Common myeloid progenitor, CD34-positive (primary cell): ENCODE results near the gene CRTC1.

Source experiments
- CTCF ChIA-PET: fragments of 350-600 bp; sonication (Branson Sonifier 250); formaldehyde crosslinking; loops from one replicate; lab custom pipeline; 2021; ENCODE audit warnings: antibody characterized with exemption; lab: Charles Lee
- POLR2A ChIA-PET: fragments of 350-600 bp; sonication (Branson Sonifier 250); formaldehyde crosslinking; loops from one replicate; lab custom pipeline; 2021; ENCODE audit warnings: antibody characterized with exemption; lab: Charles Lee
- DNase-seq, 3 donors: peaks; one replicate each; pipeline versions ENCODE4 v3.0.0 to v3.0.0-alpha.2; 2013
- H3K27ac ChIP-seq, 2 experiments: 1 replicate in 1 of 2; 2 replicates in 1 of 2; pipeline ENCODE4 v1.7.0; 2013; ENCODE audit warnings: inconsistent platforms in 2 of 2, low read length in 2 of 2, mild to moderate bottlenecking in 2 of 2, low read depth in 1 of 2, moderate library complexity in 1 of 2; ENCODE audit not compliant: severe bottlenecking in 2 of 2, insufficient read depth in 1 of 2, poor library complexity in 1 of 2
- H3K27me3 ChIP-seq, 5 experiments: replicated peaks in 2 of 5; 1 replicate in 3 of 5; 2 replicates in 2 of 5; pipeline versions ENCODE4 v1.6.1 to v1.7.0; 2013; ENCODE audit warnings: low read length in 4 of 5, mild to moderate bottlenecking in 2 of 5, moderate library complexity in 2 of 5, inconsistent platforms in 1 of 5; ENCODE audit not compliant: insufficient read depth in 5 of 5, control insufficient read depth in 4 of 5
- H3K36me3 ChIP-seq, 4 experiments: 1 replicate in 2 of 4; 2 replicates in 2 of 4; pipeline versions ENCODE4 v1.6.1 to v1.7.0; 2013; ENCODE audit warnings: low read length in 3 of 4, control low read depth in 1 of 4, mild to moderate bottlenecking in 1 of 4; ENCODE audit not compliant: control insufficient read depth in 4 of 4, insufficient read depth in 4 of 4
- H3K4me1 ChIP-seq, 4 experiments: 1 replicate in 3 of 4; 2 replicates in 1 of 4; pipeline versions ENCODE4 v1.6.1 to v1.7.1; 2013; ENCODE audit warnings: low read length in 3 of 4, mild to moderate bottlenecking in 3 of 4, control low read depth in 1 of 4, inconsistent platforms in 1 of 4, moderate library complexity in 1 of 4; ENCODE audit not compliant: control insufficient read depth in 4 of 4, insufficient read depth in 4 of 4; ENCODE audit errors: control extremely low read depth in 1 of 4
- H3K4me3 ChIP-seq, 7 experiments: 1 replicate in 4 of 7; 2 replicates in 3 of 7; pipeline versions ENCODE4 v1.5.1 to v1.7.0; 2013; ENCODE audit warnings: mild to moderate bottlenecking in 7 of 7, low read length in 6 of 7, moderate library complexity in 6 of 7, inconsistent platforms in 2 of 7, low read depth in 2 of 7, control low read depth in 1 of 7; ENCODE audit not compliant: insufficient read depth in 4 of 7, control insufficient read depth in 1 of 7; ENCODE audit errors: extremely low read depth in 1 of 7
- H3K9me3 ChIP-seq, 5 experiments: 1 replicate in 4 of 5; 2 replicates in 1 of 5; pipeline versions ENCODE4 v1.6.1 to v1.7.1; 2013; ENCODE audit warnings: low read length in 4 of 5, mild to moderate bottlenecking in 2 of 5, inconsistent platforms in 1 of 5, low read depth in 1 of 5, moderate library complexity in 1 of 5; ENCODE audit not compliant: control insufficient read depth in 4 of 5, insufficient read depth in 2 of 5; ENCODE audit errors: control extremely low read depth in 1 of 5
- WGBS: methylation state at CpG from one replicate; pipeline ENCODE4 v1.1.5; 2013; ENCODE audit not compliant: insufficient coverage; 5-methylcytosine and 5-hydroxymethylcytosine counted together

CRTC1 gene

GRCh38 chr19:18658366-18658855 is 25.1 kb upstream of the CRTC1 start:
- ChIA-PET POLR2A (no interaction called here), CTCF (no interaction called here)
- no peak for DNase-seq
- Histone ChIP-seq H3K36me3 (no peaks in the 10 kb centered on the region), H3K4me1 (peaks cover 3 to 30% (median 14%) of the 10 kb centered on the region in 4 experiments), H3K9me3 (no peaks in the 10 kb centered on the region), H3K27ac (no peak overlapping the region), H3K4me3 (no peak overlapping the region), H3K27me3 (no peaks in the 10 kb centered on the region)
- 97% methylated on average over 4 of the region's 4 CpGs for WGBS

DNA sequence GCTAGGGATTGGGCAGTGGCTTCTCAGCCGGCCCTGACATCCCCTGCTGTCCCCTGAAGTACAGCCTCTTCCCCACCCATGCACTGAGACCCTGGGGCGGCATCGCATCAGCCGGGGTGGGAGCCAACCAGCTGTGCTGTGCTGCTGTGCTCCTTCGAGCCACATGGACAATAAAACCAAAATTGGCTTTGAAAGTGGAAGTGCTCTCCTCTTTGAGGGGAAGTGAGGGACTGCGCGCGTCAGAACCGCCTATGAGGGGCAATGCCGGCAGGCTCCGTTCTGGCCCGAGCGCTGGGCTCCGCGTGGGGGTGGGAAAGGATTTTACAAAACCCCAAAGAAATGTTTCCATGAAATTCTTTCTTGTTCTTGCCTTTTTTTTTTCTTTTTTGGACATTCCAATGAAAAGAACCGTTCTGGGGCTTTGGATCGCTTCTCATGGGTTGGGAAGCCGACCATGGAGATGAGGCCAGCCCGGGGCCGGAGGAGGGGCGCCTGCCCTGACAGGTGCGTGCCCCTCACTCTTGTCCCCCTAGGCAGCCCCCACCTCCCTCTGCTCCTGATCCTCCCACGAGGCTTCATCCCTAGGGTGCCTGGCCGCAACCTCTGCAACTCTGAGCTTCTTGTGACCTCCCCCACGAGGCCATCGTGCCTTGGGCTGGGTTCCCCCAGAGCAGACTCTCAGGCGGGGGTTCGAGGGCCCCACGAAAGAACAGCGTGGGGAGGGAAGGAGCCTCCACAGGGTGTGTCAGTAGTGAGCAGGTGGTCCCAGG is 24.0 kb upstream of the CRTC1 start:
- peak overlapping the region in 4 of 7 experiments; percentile 19 to 55 (median 42) for H3K4me3 ChIP-seq
- H3K27me3 ChIP-seq = no peaks in the 10 kb centered on the region
- H3K4me1 ChIP-seq = peaks cover 3 to 40% (median 19%) of the 10 kb centered on the region in 4 experiments
- CTCF ChIA-PET = interaction anchor here (0.7 kb wide), 1 partner anchor 48 kb away, joined by 3 read pairs; no protein-coding TSS in a partner anchor
- H3K27ac ChIP-seq = no peak overlapping the region
- WGBS = 52% methylated on average over 26 of the region's 30 CpGs
- POLR2A ChIA-PET = no interaction called here
- DNase-seq = peak in 2 of 3 donors; percentile 68 to 71
- no peaks in the 10 kb centered on the region for H3K9me3 ChIP-seq
- no peaks in the 10 kb centered on the region for H3K36me3 ChIP-seq

GRCh38 chr19:18660051-18660910 is 23.2 kb upstream of the CRTC1 start:
- ChIA-PET POLR2A (no interaction called here), CTCF (interaction anchor here (0.7 to 1.3 kb wide), 3 partner anchors 16 to 56 kb away, joined by 3 to 4 read pairs (median 3); no protein-coding TSS in a partner anchor)
- Histone ChIP-seq H3K4me3 (no peak overlapping the region), H3K4me1 (peaks cover 3 to 40% (median 19%) of the 10 kb centered on the region in 4 experiments), H3K27ac (no peak overlapping the region), H3K9me3 (no peaks in the 10 kb centered on the region), H3K27me3 (no peaks in the 10 kb centered on the region), H3K36me3 (peaks cover 0 to 1% (median under 1%) of the 10 kb centered on the region in 4 experiments)
- no peak for DNase-seq
- 98% methylated on average over 33 of the region's 37 CpGs for WGBS

DNA sequence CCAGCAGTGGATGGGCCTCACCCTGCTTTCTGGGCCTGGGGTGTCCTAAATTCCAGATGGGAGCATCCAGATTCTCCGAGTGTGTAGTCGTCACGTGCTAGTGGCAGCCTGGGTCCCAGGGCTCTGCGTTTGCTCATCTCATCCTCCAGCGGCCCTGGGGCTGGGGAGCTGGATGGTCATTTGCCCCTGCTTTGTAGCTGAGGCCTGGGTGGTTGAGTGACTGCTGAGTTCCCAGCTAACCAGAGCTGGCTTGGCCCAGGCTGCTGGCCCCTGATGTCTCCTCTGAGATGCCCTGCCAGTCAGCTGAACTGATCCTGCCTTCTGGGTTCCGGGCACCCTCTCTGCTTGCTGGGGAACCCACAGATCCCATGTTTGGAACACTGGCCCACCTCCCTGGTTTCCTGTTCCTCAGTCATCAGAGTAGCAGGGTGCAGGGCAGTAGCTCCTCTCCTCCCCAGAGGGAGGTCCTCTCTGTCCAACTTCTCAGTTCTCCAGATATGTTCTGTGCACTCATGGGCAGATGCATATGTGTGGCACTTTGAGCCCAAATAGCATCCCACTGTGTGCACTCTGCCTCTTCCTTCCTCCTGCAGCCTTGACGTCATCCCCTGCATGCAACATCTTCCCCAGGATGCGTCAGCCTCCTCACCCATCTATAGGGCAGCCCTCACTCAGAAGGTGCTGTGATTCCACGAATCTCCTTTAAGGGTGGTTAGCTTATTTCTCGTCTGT is 22.4 kb upstream of the CRTC1 start:
- POLR2A ChIA-PET = no interaction called here
- Histone ChIP-seq H3K9me3 (no peaks in the 10 kb centered on the region), H3K36me3 (peaks cover 0 to 9% (median 3%) of the 10 kb centered on the region in 4 experiments), H3K27ac (no peak overlapping the region), H3K27me3 (no peaks in the 10 kb centered on the region), H3K4me3 (no peak overlapping the region), H3K4me1 (peaks cover 3 to 40% (median 19%) of the 10 kb centered on the region in 4 experiments)
- CTCF ChIA-PET = interaction anchor here (0.9 to 1.3 kb wide), 3 partner anchors 11 to 57 kb away, joined by 3 to 4 read pairs (median 3); no protein-coding TSS in a partner anchor
- 97% methylated on average over 6 of the region's 10 CpGs for WGBS
- DNase-seq = no peak

DNA sequence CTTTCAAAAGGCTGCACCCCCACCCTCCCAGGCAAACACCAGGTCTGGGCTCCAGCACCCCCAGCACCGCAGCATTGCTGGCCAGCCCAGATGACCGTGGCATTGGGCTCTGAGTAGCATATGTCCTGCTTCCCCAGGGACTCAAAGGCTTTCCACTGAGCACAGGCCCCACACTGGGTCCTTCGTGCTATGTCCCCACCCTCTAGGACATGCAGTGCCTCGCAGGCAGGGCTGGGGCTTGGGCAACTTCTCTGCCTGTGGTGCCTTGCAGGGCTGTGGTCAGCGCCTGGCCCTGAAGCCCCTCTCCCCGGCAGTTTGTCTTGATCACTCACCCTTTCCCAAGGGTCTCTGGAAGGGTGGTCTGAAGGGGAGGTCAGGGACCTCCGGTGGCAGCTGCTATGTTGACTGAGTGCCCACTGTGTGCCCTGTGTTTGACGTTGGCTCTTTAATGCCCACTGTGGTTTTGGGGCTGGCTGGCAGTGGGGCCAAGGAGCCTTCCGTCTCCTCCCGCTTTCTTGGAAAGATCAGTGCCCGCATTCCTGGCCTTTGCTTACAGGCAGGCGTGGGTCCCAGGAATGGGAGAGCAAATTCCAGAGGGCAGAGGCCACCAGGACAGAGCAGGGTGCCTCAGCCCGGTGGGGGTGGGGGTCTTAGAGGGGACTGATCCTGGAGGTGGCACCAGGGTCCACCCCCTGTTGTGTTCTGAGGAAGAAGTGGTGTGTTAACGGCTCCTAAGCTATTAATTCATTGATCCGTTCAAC is 20.3 kb upstream of the CRTC1 start:
- POLR2A ChIA-PET = no interaction called here
- H3K27me3 ChIP-seq = no peaks in the 10 kb centered on the region
- H3K36me3 ChIP-seq = peaks cover 0 to 19% (median 11%) of the 10 kb centered on the region in 4 experiments
- peaks cover 3 to 38% (median 17%) of the 10 kb centered on the region in 4 experiments for H3K4me1 ChIP-seq
- WGBS = 93% methylated on average over 10 of the region's 15 CpGs
- no peak for DNase-seq
- H3K9me3 ChIP-seq = no peaks in the 10 kb centered on the region
- CTCF ChIA-PET = no interaction called here
- H3K4me3 ChIP-seq = no peak overlapping the region
- no peak overlapping the region for H3K27ac ChIP-seq

DNA sequence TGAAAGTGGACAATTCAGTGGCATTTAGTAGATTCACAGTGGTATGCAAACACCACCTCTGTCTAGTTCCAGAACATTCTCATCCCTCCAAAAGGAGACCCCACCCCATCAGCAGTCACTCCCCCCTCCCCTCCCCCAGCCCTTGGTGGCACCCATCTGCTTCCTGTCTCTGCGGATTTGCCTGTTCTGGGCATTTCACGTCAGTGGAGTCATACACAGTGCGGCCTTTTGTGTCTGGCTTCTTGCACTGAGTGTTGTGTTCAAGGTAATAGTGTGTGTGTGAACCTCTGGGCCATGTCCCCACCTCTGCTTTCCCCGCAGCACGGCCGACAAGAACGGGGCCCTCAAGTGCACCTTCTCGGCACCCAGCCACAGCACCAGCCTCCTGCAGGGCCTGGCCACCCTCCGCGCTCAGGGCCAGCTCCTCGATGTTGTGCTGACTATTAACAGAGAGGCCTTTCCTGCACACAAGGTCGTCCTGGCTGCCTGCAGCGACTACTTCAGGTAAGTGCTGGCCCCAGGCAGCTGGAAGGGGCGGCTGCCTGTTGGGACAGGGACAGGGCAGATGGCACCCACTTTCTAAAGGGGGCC is 19.4 kb upstream of the CRTC1 start:
- 49% methylated on average over 13 of the region's 14 CpGs for WGBS
- peaks cover 2 to 28% (median 15%) of the 10 kb centered on the region in 4 experiments for H3K36me3 ChIP-seq
- no peaks in the 10 kb centered on the region for H3K27me3 ChIP-seq
- H3K9me3 ChIP-seq = no peaks in the 10 kb centered on the region
- DNase-seq = peak; percentile 31 to 78 (median 73)
- POLR2A ChIA-PET = interaction anchor here (0.6 kb wide), 1 partner anchor 15 kb away, joined by 3 read pairs; no protein-coding TSS in a partner anchor
- CTCF ChIA-PET = interaction anchor here (0.6 kb wide), 1 partner anchor 10 kb away, joined by 3 read pairs; no protein-coding TSS in a partner anchor
- peaks cover under 1 to 30% (median 14%) of the 10 kb centered on the region in 4 experiments for H3K4me1 ChIP-seq
- H3K4me3 ChIP-seq = peak overlapping the region in 1 of 7 experiments; percentile 33
- no peak overlapping the region for H3K27ac ChIP-seq
